CD4-positive, alpha-beta T cell treated with Interleukin-21 for 1 hour (primary cell): ENCODE results near the gene ATAD1.

ENCODE experiments used
- DNase-seq: peaks from one replicate; pipeline ENCODE4 v3.0.0-alpha.2; 2020

The ATAD1 gene

GRCh38 chr10:87707254-87707653 lies 110.8 kb downstream of the ATAD1 start:
- DNase-seq, result no peak

DNA sequence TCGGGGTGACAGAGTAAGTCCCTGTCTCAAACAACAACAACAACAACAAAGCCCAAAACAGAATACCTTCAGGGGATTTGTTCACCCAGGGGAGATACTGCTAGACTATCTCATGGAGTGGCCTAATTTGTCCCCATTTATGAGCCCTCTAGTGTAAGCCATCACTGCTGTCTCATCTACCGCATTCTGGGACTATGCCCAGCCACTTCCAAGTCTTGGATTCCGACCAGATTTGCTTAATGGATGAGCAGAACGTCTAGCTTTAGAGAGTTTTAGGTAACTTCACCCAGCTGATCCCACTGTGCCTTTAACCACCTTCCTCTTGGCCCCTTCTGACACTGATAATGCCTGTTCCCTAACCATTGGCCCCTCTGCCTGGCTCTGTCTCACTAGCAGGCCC lies 111.3 kb downstream of the ATAD1 start:
- no peak for DNase-seq

- DNase-seq, result no peak
Observed at GRCh38 chr10:87705339-87705738, 112.7 kb downstream of the ATAD1 start.

- no peak for DNase-seq
Observed at GRCh38 chr10:87703771-87704170, 114.3 kb downstream of the ATAD1 start.

GRCh38 chr10:87702973-87703294 lies 115.1 kb downstream of the ATAD1 start:
- no peak for DNase-seq

DNA sequence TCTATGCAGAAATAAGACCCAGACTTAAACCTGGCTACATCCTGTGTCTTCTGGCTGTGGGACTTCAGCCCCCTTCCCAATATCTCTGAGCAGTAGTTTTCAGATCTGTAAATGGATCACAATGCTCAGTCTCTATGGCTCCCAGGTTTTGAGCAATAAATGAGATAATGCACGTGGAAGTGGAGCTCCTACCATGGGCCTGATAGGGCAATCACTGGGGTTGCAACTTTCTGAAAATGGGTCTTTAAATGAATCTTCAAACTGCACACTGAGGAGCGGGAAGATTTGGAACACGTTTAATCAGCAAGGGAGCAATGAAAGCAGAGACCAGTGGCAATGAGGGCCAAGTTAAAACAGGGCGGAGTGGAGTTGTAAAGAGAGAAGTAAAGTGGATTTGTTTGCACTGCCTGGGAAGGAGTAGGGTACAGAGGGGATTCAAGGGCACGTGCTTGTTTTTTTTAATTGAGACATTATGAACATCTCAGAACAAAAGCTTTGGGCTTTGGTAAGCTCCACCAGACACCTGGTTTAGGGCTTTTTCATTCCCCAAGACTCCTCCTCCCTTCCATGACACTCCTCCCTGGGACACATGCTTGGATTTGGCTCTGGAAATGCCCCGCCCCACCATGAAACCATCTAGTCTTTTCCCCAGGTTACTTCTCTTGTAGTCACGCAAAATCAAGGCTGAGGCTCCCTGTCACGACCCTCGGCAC lies 115.6 kb downstream of the ATAD1 start:
- DNase-seq, result no peak
